Measurements from ENCODE around the gene GPX3. TPM values are rescaled to one million over a fixed set of nuclear protein-coding genes. Genes with fewer than 3 reads are reported as not detected.
A peak's percentile ranks its signal among the peaks of the same experiment; 100 is the strongest.

GPX3 gene
- total and polyA plus RNA-seq, 2 of the 13 experiments (the other 11 are each of a cell fraction or from before 2014, with no cell fraction given) = 33.8 to 1,892 TPM

- TF ChIP-seq TBX3 (IDR thresholded peaks at IDR 0.05; ENCODE audit: borderline replicate concordance) (no peak), HDAC2 (CRISPR knock-in tag; IDR thresholded peaks at IDR 0.05) (no peak), NAIF1 (CRISPR knock-in tag; IDR thresholded peaks at IDR 0.05; ENCODE audit: borderline replicate concordance) (no peak), TARDBP (CRISPR knock-in tag; IDR thresholded peaks at IDR 0.05) (no peak), ESRRA (CRISPR knock-in tag; IDR thresholded peaks at IDR 0.05; ENCODE audit: low read depth) (no peak), ZNF30 (CRISPR knock-in tag; IDR thresholded peaks at IDR 0.05) (no peak), MTF2 (CRISPR knock-in tag; IDR thresholded peaks at IDR 0.05; ENCODE audit: borderline replicate concordance) (no peak), ZNF7 (CRISPR knock-in tag; IDR thresholded peaks at IDR 0.05) (no peak), ZNF296 (CRISPR knock-in tag; conservative IDR thresholded peaks at IDR 0.05) (no peak), ZNF713 (CRISPR knock-in tag; IDR thresholded peaks at IDR 0.05) (no peak), ZSCAN29 (CRISPR knock-in tag; conservative IDR thresholded peaks at IDR 0.05) (no peak), TBL1XR1 (IDR thresholded peaks at IDR 0.05; ENCODE audit: borderline replicate concordance, low read length, partially characterized antibody) (no peak), RBM39 (IDR thresholded peaks at IDR 0.05; ENCODE audit: low read depth, low read length, poor library complexity, severe bottlenecking) (no peak), MED8 (CRISPR knock-in tag; IDR thresholded peaks at IDR 0.05; ENCODE audit: insufficient replicate concordance) (no peak), MBNL3 (CRISPR knock-in tag; conservative IDR thresholded peaks at IDR 0.05) (no peak), NR0B2 (CRISPR knock-in tag; IDR thresholded peaks at IDR 0.05) (no peak), DPF2 (CRISPR knock-in tag; IDR thresholded peaks at IDR 0.05; ENCODE audit: borderline replicate concordance, low read depth) (no peak), PHF8 (CRISPR knock-in tag; IDR thresholded peaks at IDR 0.05) (no peak), IKZF4 (CRISPR knock-in tag; IDR thresholded peaks at IDR 0.05; ENCODE audit: borderline replicate concordance, low read depth, not compliant biosample characterization) (no peak), ZNF605 (CRISPR knock-in tag; IDR thresholded peaks at IDR 0.05) (peak; percentile 48; the same call in 1 of the 2 replicates), MIXL1 (CRISPR knock-in tag; IDR thresholded peaks at IDR 0.05) (no peak), ZNF432 (CRISPR knock-in tag; IDR thresholded peaks at IDR 0.05; ENCODE audit: borderline replicate concordance) (no peak), ATF2 (CRISPR knock-in tag; IDR thresholded peaks at IDR 0.05) (no peak), HDAC1 (CRISPR knock-in tag; IDR thresholded peaks at IDR 0.05) (no peak), BRD4 (CRISPR knock-in tag; IDR thresholded peaks at IDR 0.05) (no peak), ZFP36L2 (CRISPR knock-in tag; IDR thresholded peaks at IDR 0.05) (no peak), NFIB (CRISPR knock-in tag; IDR thresholded peaks at IDR 0.05; ENCODE audit: borderline replicate concordance) (no peak), MTA1 (CRISPR knock-in tag; IDR thresholded peaks at IDR 0.05; ENCODE audit: borderline replicate concordance) (0 out of 2 replicates have a peak, but pooled peaks have one; percentile 35), ZNF564 (CRISPR knock-in tag; IDR thresholded peaks at IDR 0.05) (no peak), DR1 (CRISPR knock-in tag; IDR thresholded peaks at IDR 0.05) (no peak), PITX1 (CRISPR knock-in tag; IDR thresholded peaks at IDR 0.05) (no peak), ZNF674 (CRISPR knock-in tag; IDR thresholded peaks at IDR 0.05; ENCODE audit: low read depth) (no peak)
Observed at GRCh38 chr5:151037561-151038411, 17.4 kb downstream of the GPX3 start (continued).
